NCI-H2029 (cell line): ENCODE results near the gene NLRP4.
"Not testable (repeated sequence)": the region's sequence is repeated elsewhere in the genome, so short reads cannot be mapped to it uniquely, and the experiment has no call there.

Source experiments
- DNase-seq: peaks from one replicate; lab custom pipeline; 2025; lab: John Stamatoyannopoulos, UW

Gene NLRP4

GRCh38 chr19:55877211-55877610, 40.9 kb downstream of the NLRP4 start:
- DNase-seq, result no peak

GRCh38 chr19:55882626-55883025, 46.3 kb downstream of the NLRP4 start:
- no peak for DNase-seq

GRCh38 chr19:55898911-55899310, 62.6 kb downstream of the NLRP4 start:
- no peak for DNase-seq

GRCh38 chr19:55901369-55902079, 65.2 kb downstream of the NLRP4 start:
- DNase-seq, result no peak

- DNase-seq, result no peak
These were observed 65.9 kb downstream of the NLRP4 start for GRCh38 chr19:55902080-55902751.

GRCh38 chr19:55907286-55907685, 70.9 kb downstream of the NLRP4 start:
- no peak for DNase-seq

- no peak for DNase-seq
These were observed 71.4 kb downstream of the NLRP4 start for GRCh38 chr19:55907746-55908145.

GRCh38 chr19:55909801-55910200, 73.5 kb downstream of the NLRP4 start:
- no peak for DNase-seq

GRCh38 chr19:55912916-55913315, 76.6 kb downstream of the NLRP4 start:
- DNase-seq, result no peak

- DNase-seq, result no peak
These were observed 77.4 kb downstream of the NLRP4 start for GRCh38 chr19:55913643-55914268.

GRCh38 chr19:55923556-55923955, 87.2 kb downstream of the NLRP4 start:
- DNase-seq, result no peak

GRCh38 chr19:55927991-55928390, 91.7 kb downstream of the NLRP4 start:
- no peak for DNase-seq

GRCh38 chr19:55929258-55929657, 92.9 kb downstream of the NLRP4 start:
- not testable (repeated sequence) for DNase-seq

GRCh38 chr19:55930996-55931515, 94.7 kb downstream of the NLRP4 start:
- DNase-seq, result no peak
